Posterior vena cava (tissue), 2 donors: Measurements from ENCODE around the gene DLEC1. TPM values are rescaled to one million over a fixed set of nuclear protein-coding genes. Genes with fewer than 3 reads are reported as not detected.
"Not testable (repeated sequence)": the region's sequence is repeated elsewhere in the genome, so short reads cannot be mapped to it uniquely, and the experiment has no call there.

Experiments
- DNase-seq: peaks from one replicate; pipeline ENCODE4 v3.0.0-alpha.2; 2020; ENCODE audit warnings: low spot score
- intact Hi-C, 2 donors: fragments of 100-400 bp; cut with DNase I; formaldehyde crosslinking; loops; one replicate each; pipeline versions ENCODE4 v1.14.1 to v1.14.2; 2022 to 2023
- total RNA-seq, 2 donors: library from RNA; stranded (reverse); fragmentation: NEBNext Ultra II Directional; extraction: Animal tissue kit (Norgen Biotek cat#: 25700); gene quantifications; one replicate each; pipeline ENCODE4 v1.2.1, GENCODE V29; 2021
- donor health status: DM: yes; HTN: yes; CAD: no.
- donor health status: DM: yes; HTN: yes; CAD: no.

Gene DLEC1
- total RNA-seq, 2 donors from 2014 or later = 0.14 to 0.51 TPM

DNA sequence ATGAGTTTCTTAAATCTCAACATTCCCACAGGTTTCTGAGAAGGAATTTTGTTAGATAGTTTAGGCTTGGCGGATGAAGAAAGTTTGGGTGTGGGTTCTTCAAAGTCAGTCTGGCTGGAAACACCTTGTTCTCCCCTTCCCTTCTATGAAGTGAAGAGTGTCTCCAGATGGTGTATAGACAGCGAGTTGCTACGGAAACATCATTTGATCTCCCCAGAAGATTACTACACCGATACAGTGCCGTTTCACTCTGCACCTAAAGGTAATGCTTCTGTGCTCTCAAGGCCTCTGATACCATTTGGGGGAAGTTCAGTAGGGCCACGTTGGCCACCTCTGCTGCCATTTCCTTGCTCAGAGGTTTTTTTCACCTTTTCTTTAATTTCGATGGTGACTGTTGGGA is 20.6 kb downstream of the DLEC1 start:
- intact Hi-C loops = no loop called here
- DNase-seq = no peak

DNA sequence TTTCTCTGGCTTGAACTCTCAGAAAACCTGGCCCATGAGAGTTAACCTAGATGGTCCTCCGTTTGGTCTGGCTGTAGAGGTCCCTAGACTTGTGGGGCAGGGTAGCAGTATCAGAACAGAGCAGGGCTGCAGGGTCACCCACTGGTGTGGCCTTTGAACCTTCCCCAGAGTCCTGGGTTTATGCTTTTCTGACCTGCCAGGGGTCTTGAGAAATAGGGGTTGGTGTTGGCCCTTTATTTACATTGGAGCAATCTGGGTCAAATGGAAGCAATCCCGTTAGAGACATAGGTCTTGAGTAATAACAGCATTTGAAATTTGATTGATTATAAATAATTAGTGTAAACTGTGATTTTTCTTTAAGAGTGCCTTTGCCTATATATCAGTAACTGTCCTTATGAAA is 23.8 kb downstream of the DLEC1 start:
- no peak for DNase-seq
- intact Hi-C loops = no loop called here

DNA sequence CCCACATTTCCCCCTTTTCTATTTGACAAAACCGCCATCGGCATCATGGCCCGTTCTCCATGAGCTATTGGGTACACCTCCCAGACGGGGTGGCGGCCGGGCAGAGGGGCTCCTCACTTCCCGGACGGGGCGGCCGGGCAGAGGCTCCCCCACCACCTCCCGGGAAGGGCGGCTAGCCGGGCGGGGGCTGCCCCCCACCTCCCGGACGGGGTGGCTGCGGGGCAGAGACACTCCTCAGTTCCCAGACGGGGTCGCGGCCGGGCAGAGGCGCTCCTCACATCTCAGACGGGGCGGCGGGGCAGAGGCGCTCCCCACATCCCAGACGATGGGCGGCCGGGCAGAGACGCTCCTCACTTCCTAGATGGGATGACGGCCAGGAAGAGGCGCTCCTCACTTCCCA is 25.4 kb downstream of the DLEC1 start:
- intact Hi-C loops, DNase-seq: not testable (repeated sequence)

DNA sequence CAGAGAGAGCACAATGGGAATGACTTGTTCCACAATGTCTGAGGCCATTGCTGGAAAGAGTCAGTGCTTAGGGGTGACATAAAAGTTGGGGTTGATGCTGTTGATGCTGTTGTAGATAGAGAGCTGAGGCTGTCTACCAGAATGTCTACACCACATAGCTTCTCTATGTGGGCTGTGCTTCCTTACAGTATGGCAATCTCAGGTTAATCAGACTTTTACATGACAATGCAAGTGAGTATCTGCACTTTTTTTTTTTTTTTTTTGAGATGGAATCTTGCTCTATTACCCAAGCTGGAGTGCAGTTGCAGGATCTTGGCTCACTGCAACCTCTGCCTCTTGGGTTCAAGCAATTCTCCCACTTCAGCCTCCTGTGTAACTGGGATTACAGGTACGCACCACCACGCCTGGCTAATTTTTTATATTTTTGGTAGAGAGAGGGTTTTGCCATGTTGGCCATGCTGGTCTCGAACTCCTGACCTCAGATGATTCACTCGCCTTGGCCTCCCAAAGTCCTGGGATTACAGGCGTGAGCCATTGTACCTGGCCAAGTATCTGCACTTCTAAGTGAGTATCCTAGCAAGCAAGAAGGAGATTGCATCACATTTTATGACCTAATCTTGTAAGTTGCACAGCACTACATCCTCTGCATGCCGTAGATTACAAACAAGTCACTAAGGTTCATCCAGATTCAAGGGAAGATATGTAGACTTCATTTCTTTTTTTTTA is 28.7 kb downstream of the DLEC1 start:
- DNase-seq = no peak
- intact Hi-C loops = no loop called here

DNA sequence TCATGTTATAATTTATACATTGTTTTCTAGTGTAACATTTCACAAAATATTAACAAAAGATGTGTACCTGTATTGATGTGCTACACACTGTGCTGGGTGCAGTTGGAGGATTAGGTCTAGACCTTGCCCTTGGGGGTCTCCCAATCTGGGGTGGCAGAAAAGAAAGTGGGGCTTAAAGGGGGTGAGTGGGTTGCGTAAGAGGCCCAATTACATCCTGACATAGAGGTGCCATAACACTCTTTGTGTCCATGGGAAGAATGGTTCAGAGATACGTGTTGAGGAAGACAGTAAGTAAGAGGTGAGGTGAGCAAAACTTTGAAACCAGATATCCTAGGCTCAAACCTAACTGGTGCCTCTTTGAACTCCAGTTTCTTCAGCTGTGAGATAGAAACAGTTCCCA is 31.0 kb downstream of the DLEC1 start:
- DNase-seq = no peak
- intact Hi-C loops = no loop called here

DNA sequence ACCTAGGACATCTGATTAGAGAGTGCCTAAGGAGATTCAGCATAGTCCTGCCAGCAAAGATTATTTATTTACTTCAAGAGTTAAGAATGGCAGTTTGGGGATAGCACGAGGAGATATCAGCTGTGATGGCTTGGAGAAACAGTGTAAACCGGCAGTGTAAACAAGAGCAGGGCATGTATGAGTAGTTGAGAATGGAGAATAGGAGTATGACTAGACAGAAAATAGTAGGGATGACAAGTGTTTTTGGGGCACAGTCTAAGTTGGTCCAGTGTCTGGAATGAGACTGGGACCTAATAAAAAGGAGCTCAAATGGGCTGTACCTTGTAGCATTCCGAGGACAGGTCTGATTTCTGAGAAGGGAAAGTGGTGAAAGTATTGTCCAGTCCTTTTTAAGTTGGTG is 38.1 kb downstream of the DLEC1 start:
- DNase-seq, intact Hi-C loops: not testable (repeated sequence)

DNA sequence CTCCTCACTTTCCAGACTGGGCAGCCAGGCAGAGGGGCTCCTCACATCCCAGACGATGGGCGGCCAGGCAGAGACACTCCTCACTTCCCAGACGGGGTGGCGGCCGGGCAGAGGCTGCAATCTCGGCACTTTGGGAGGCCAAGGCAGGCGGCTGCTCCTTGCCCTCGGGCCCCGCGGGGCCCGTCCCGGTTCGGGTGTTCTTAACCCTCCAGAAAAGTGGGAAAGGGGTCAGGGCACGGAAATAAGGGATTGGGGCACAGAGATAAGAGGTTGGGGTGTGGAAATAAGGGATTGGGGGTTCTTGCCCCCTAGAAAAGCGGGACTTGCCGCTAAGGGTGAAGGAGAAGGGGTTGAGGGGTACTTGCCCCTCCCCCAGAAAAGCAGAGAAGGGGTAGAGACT is 43.3 kb downstream of the DLEC1 start:
- DNase-seq, intact Hi-C loops: not testable (repeated sequence)

DNA sequence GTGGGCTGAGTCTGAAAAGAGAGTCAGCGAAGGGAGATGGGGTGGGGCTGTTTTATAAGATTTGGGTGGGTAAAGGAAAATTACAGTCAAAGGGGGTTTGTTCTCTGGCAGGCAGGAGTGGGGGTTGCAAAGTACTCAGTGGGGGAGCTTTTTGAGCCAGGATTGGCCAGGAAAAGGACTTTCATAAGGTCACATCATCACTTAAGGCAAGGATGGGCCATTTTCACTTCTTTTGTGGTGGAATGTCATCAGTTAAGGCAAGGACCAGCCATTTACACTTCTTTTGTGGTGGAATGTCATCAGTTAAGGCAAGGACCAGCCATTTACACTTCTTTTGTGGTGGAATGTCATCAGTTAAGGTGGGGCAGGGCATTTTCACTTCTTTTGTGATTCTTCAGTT is 44.2 kb downstream of the DLEC1 start:
- DNase-seq, intact Hi-C loops: not testable (repeated sequence)

DNA sequence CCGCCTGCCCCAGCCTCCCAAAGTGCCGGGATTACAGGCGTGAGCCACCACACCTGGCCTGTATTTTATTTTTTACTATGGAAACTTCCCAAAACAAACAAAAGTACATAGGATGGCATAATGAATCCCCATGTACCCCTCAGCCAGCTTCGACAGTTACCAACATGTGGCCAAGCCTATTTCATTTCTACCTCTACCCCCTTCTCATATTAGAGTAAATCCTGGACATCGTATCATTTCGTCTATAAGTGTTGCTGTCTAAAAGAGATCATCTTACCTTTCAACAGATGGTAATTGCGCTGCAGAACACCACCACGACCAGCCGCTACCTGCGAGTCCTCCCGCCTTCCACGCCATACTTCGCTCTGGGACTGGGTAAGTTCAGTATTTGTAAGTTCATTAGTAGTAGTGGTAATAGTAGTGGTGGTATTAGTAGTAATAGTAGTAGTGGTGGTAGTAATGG is 44.9 kb downstream of the DLEC1 start:
- no peak for DNase-seq
- intact Hi-C loops = no loop called here

DNA sequence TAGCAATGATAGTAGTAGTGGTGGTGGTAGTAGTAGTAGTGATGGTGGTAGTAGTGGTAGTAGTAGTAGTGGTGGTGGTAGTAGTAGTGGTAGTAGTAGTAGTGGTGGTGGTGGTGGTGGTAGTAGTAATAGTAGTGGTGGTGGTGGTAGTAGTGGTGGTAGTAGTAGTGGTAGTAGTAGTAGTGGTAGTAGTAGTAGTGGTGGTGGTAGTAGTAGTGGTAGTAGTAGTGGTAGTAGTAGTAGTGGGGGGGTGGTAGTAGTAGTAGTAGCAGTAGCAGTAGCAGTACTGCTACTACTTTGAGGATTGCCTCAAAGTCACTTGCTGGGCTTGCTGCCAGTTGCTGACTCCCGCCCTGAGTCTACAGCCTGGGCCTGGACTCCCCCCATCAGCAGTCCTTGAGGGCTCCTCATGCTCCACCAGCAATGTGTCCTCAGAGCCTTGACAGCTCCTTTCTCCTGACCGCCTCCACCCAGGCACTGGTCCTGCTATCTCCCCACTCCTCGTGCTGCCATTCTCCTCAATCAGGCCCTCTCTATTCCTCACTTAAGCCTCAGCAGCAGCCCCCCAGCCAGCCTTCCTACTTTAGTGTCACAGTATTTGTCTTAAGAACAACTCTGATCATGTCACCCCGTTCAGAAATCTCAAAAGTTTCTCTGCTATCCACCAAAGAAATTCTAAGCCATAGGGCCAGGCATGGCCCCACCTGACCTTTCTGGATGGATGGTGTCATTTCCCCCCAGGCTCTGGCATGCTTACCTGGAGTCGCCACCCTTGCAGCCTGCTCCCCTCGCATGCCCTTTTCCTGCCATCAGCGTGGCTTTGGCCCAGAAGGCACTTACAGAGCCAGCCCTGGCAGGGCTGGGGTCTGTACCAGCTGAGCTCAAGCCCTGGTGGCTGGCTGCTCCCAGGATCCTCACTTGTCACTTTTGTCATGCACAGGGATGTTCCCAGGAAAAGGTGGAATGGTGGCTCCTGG is 45.6 kb downstream of the DLEC1 start:
- intact Hi-C loops = no loop called here

DNA sequence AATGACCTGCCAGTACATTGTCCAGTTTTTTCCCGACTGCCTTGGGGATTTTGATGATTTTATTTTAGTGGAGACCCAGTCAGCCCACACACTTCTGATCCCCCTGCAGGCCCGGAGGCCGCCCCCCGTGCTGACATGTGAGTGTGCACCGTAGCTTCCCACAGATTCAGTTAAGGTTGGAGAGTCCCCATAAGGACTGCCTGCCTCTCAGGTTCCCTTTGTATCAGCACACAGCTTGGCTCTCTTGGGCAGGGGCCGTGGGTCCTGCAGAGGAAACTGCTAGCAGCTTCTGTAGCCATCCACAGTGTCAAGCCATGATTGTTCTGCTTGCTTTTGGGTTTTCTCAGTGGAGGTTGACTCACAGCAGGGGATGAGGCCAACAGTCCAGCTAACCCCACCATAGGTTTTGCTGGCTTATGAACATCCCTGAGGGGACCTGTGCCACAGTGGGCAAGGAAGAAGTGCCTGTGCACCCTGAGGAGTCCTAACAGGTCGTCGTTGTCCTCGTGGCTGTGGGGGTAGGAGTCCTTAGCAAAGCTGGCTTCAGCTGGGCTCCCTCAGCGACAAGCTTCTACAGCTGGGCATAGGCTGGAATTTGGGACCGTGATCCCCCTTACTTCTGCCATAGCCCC is 46.4 kb downstream of the DLEC1 start:
- intact Hi-C loops = no loop called here

More for the DNA sequence above, 45.6 kb downstream of the DLEC1 start:
- DNase-seq = no peak

DNA sequence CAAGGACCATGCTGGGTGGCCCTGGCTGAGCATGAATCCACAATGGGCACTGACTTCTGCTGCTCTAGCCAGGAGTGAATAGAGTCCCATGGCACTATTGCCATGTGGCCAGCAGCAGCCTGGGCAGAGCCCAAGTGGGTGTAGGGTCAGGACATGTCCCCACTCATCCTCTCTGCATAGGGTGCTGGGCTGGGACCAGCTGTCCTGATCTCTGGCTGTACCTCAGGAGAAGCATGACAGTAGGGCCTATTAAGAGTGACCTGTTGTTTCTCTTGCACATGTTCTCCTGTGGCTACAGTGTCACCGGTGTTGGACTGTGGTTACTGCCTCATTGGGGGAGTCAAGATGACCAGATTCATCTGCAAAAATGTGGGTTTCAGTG is 46.9 kb downstream of the DLEC1 start:
- intact Hi-C loops = no loop called here
- no peak for DNase-seq

More for the DNA sequence above, 46.4 kb downstream of the DLEC1 start:
- no peak for DNase-seq

DNA sequence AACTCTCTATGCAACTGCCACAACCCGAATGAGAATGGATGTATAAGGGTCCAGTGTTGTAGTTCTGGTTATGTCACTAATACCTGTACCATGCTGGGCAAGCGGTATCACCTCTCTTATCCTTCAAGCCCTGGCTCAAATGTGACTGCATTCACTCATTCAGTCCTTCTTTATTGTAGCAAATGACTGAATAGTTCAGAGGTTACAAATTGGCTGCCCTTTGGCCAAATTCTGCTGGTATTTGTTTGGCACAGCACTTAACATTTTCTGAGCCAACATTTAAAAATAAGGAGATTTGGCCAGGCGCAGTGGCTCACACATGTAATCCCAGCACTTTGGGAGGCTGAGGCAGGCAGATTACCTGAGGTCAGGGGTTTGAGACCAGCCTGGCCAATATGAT is 47.5 kb downstream of the DLEC1 start:
- no peak for DNase-seq
- intact Hi-C loops = no loop called here

DNA sequence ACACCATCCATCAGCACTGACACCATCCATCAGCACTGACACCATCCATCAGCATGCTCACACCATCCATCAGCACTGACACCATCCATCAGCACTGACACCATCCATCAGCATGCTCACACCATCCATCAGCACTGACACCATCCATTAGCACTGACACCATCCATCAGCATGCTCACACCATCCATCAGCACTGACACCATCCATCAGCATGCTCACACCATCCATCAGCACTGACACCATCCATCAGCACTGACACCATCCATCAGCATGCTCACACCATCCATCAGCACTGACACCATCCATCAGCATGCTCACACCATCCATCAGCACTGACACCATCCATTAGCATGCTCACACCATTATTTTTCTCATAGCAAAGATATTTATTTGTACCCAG is 48.3 kb downstream of the DLEC1 start:
- intact Hi-C loops, DNase-seq: not testable (repeated sequence)

DNA sequence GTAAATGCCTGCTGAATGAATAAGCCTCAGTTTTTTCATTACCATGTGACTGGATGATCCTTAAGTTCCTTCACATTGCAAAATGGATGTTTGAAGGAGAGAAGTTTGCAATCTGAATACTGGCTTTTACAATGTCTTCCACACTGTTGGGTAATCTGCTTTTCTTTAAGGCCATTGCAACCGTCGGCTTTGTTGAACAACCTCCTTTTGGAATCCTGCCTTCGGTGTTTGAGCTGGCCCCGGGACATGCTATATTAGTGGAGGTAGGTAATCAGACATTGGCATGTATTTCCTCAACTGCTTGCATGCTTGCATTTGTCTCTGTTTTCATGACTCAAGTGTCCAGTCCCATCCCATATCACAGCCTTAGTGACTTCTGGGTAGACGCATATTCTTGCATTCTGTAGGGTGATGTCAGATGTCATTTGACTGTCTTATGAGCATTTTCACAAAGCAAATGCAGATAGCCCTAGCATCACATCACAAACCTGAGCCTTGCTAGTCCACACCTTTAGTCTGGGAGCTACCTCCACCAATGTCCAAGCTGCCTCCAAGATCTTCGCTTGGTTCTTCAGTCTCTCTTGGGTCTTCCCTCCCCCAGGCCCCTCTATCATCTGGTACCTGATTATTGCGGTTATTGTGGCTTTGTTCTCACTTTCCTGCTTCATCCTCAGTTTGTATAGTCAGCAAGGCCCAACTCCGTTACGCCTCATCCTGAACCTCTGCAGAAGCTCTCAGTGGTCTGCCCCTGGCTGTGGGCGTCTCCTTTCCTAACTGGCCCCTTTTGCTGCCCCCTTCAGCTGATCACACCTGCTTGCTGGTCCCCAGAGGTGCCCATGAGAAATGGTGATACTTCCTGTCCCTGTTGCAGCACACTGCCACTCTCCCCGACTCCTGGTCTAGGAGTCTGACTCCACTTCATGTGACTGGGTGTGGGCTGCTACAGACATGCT is 49.4 kb downstream of the DLEC1 start:
- intact Hi-C loops = no loop called here
- DNase-seq = no peak

DNA sequence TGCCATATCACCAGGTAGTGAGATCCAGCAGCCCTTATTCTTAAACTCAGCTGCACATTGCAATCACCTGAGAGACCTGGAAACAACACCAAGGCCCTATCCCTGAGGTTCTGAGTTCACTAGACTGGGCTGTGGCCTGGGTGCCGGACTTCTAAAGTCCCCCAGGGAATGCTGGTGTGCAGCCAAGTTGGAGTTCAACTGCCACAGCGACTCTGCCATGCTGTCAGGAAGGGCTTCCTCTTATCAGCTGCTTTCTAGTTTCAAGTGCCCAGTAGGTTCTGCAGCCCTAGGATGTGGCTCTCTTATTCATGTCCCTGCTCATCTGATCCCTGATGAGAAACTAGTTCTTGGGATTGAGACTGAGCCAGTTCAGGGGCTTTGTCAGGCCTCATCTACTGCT is 50.2 kb downstream of the DLEC1 start:
- intact Hi-C loops = no loop called here
- no peak for DNase-seq

DNA sequence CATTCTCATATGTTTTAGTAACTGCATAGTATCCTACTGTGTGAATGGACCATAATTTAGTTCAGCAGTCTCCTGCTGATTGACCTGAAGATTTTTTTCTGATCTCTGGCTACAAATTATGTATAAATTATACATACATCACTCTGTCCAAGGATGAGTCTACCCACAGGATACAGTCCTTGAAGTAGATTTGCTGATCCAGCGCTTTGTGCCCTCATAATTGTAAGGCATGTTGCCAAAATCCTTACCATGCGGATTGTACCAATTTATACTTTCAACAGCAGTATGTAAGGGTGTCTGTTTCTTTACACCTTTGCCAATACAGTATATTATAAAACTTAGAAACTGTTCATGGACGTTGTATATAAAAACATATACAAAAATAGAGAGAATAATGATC is 51.4 kb downstream of the DLEC1 start:
- intact Hi-C loops = no loop called here
- no peak for DNase-seq

DNA sequence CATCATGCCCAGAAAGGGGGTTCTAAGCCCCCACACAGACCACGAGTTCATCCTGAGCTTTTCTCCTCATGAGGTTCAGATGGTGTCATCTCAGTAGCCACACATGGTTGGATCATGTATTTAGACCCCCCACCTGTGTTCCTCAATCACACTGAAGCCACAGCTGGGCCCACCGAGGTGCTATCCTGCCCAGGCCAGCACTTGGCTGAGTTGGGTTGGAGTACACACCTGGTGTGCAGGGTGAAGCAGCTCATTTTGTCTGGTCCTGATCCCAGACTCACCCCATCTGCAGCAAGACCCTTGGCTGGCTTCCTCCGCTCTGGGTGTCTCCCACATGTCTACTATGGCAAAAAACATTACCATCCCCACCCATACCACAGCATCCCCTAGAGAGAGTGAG is 56.0 kb downstream of the DLEC1 start:
- intact Hi-C loops = loop anchor here in 1 of 2 donors (2.0 kb wide), 1 partner anchor 64 kb away; no protein-coding TSS in a partner anchor
- DNase-seq = no peak
